GM15510 (cell line): Measurements from ENCODE around the gene EPHA3.

Source experiments
- POLR2A ChIP-seq: IDR thresholded peaks from 3 replicates; pipeline ENCODE4 v1.6.1; 2011; ENCODE audit warnings: borderline replicate concordance; ENCODE audit not compliant: insufficient read length; ENCODE audit errors: extremely low read depth

EPHA3 gene

GRCh38 chr3:89107461-89108290 lies at the start of gene EPHA3:
Gene EPHA3, plus strand, starts transcription at chr3:89107621. Its CDS starts 128 bp downstream, at chr3:89107749.
- no peak for TF ChIP-seq POLR2A

DNA sequence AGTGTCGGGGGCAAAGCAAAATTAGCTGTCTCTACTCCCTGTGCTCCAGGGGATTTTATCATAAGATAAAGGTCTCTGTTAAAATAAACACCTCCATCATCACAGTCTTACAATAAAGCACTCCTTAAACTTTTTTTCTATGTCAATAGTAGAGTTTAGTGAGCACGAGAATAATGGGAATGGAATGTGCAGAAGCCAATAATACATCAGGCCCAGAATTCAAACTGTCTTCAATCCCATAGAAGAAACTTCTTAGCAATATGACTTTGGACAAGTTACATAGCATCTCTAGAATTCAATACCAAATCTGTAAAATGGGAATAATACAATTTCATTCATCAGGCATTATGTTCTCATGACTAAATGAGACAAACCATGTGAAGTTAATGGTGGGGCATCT lies 49.0 kb upstream of the EPHA3 start:
- no peak for TF ChIP-seq POLR2A

GRCh38 chr3:89059211-89059925 lies 48.1 kb upstream of the EPHA3 start:
- no peak for TF ChIP-seq POLR2A

- no peak for TF ChIP-seq POLR2A
Observed at GRCh38 chr3:89061259-89061658, 46.2 kb upstream of the EPHA3 start.

GRCh38 chr3:89067736-89068135 lies 39.7 kb upstream of the EPHA3 start:
- no peak for TF ChIP-seq POLR2A

DNA sequence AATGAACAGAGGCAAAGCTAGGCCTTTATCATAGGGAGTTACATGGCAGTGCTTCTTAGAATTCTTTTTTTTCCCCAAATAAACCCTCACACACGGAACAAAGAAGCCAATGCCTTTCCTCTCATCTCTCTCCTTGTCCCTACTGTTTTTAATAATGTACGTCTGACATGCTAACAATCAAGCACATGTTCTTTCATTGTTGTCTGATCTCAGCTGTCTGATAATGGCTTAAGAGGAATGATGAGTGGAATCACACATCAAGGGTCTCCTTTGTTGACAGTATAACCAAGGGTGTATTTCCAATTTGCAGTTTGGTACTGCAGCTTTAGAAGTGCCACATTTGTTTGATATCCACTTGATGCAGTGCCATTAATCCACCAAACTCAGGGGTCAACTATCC lies 34.8 kb upstream of the EPHA3 start:
- no peak for TF ChIP-seq POLR2A

DNA sequence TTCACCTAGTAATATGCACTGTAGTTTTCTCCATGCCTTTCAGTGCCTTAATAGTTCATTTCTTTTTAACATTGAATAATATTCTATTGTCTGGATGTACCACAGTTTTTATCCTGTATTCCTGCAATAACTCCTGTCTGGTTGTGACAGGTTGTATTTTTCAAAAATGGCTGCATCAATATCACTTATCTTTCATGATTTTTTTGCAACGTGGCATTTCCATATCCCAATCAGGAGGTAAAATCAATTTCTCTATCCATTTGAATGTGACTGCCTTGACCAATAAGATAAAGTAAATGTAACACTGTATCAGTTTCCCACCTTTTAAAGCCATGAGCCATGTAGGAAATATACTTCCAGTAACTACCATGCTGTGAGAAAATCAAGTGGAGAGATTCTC lies 27.5 kb upstream of the EPHA3 start:
- TF ChIP-seq POLR2A = no peak

DNA sequence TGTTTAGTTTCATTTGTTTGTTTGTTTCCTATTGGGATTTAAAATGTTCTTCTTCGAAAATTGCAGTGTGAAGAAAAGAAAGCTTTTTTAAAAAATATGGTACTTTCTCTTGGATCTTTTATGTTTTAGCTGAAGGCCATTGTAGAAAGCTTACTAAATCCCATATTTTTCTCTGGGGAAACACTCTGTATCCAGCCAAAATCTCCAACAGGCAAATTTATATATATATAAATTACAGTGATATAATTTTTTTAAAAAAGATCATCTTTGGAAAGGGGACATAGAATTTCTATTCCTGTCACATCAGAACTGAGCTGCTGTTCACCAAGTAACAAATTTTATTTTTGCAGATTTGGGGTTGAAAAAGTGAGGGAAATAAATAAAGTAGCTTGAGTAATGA lies 19.6 kb upstream of the EPHA3 start:
- no peak for TF ChIP-seq POLR2A

- no peak for TF ChIP-seq POLR2A
Observed at GRCh38 chr3:89098173-89098572, 9.2 kb upstream of the EPHA3 start.

- no peak for TF ChIP-seq POLR2A
Observed at GRCh38 chr3:89098964-89099585, 8.3 kb upstream of the EPHA3 start.

GRCh38 chr3:89101251-89101650 lies 6.2 kb upstream of the EPHA3 start:
- TF ChIP-seq POLR2A = no peak

DNA sequence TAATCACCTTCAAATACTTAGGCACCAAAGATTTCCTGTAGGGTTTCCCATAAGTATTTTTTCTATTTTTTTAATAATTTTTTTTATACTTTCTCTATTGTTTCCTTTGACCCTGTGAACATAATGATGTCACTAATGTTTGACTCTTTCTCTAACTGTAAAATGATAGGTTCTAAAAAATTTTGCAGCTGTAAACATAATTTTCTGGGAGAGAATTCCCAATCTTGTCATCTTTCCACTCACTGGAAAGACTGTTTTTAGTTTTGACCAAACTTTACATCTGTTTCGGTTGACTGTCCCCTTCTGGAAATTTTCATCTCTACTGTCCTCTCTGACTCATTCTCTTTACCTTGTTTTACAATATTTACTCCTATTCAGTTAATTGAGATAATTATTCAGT lies 5.5 kb upstream of the EPHA3 start:
- no peak for TF ChIP-seq POLR2A

- no peak for TF ChIP-seq POLR2A
Observed at GRCh38 chr3:89104499-89104898, 2.9 kb upstream of the EPHA3 start.

DNA sequence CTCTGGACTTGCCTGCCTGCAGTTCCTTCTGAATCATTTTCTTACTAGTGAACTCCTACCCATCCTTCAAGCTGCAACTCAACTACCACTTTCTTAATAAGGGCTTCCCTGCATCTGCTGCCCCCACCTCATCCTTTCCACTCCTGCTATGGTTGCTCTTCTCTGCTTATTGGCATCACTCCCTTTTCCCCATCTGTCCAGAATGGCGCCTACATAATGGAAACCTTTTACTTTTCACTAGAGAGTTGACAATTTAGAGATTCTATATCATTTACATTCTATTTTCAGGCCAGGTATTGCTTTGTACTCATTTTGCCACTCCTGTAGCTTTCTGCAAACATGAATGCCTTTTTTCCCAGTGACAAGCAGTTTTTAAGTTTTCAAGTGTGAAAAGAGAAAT lies 1.9 kb upstream of the EPHA3 start:
- no peak for TF ChIP-seq POLR2A

DNA sequence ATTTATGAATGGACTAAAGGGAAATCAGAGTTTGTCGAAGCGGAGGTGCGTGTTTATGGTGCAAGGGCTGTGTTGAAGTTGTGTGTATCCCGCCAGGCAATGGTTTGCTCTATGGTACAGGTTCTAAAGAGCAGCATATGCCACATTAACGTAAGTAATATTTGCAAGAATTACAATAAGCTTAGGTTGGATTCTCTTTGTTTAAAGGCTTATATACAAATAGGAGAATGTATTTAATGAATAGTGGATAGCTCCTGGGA lies 800 bp downstream of the EPHA3 start:
- no peak for TF ChIP-seq POLR2A

GRCh38 chr3:89113344-89113743 lies 5.9 kb downstream of the EPHA3 start:
- TF ChIP-seq POLR2A = no peak
